ENCODE results near the gene DERA. TPM values are rescaled to one million over a fixed set of nuclear protein-coding genes. Genes with fewer than 3 reads are reported as not detected.
A peak's percentile ranks its signal among the peaks of the same experiment; 100 is the strongest.
"Not testable (repeated sequence)": the region's sequence is repeated elsewhere in the genome, so short reads cannot be mapped to it uniquely, and the experiment has no call there.

Gene DERA
- total and polyA plus RNA-seq, 2 of the 13 experiments (the other 11 are each of a cell fraction or from before 2014, with no cell fraction given), result 24.0 to 51.3 TPM

DNA sequence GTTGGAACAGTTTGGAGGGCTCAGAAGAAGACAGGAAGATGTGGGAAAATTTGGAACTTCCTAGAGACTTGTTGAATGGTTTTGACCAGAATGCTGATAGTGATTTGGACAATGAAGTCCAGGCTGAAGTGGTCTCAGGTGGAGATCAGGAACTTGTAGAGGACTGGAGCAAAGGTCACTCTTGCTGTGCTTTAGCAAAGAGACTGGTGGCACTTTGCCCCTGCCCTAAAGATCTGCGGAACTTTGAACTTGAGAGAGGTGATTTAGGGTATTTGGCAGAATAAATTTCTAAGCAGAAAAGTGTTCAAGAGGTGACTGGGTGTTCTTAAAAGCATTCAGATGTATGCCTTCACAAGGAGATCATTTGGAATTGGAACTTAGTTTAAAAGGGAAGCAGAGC, 102.6 kb downstream of the DERA start:
- BruUV-seq (replicated peaks); H2AFZ ChIP-seq (ENCODE audit: low read length); H3K9ac ChIP-seq (ENCODE audit: insufficient read depth, low read depth, low read length); POLR2A ChIA-PET; H3K4me1 ChIP-seq (ENCODE audit: insufficient read depth, low read length); H3K4me3 ChIP-seq (replicated peaks in 1 of 3; ENCODE audit: insufficient read depth in 1 of 3, low read depth in 2 of 3, low read length in 3 of 3); H3K27me3 ChIP-seq (ENCODE audit: control insufficient read depth in 1 of 2, insufficient read depth in 2 of 2, low read length in 2 of 2); CTCF ChIA-PET (ENCODE audit: low intra/inter-chr PET ratio, low total read pairs); H3K4me2 ChIP-seq (ENCODE audit: low read depth, low read length); DNase-seq (ENCODE audit: low spot score); H3K36me3 ChIP-seq (replicated peaks in 1 of 2; ENCODE audit: control insufficient read depth in 1 of 2, insufficient read depth in 2 of 2, low read length in 2 of 2); in situ Hi-C loops (cut with HindIII; ENCODE audit: extremely low pct_ligation_motif_present, low pct_unique_long_range_greater_than_20kb); ATAC-seq; intact Hi-C loops (cut with micrococcal nuclease; ENCODE audit: unreplicated experiment); H4K20me1 ChIP-seq (ENCODE audit: insufficient read depth, low read length); FAIRE-seq; H3K27ac ChIP-seq (ENCODE audit: extremely low read length, insufficient read depth, low read length); H3K79me2 ChIP-seq (ENCODE audit: insufficient read depth, low read length): not testable (repeated sequence)
- WGBS (ENCODE audit: low lambda C conversion rate), result 100% methylated on average over 1 of the region's 1 CpG
- TF ChIP-seq HNF4A (CRISPR knock-in tag; IDR thresholded peaks at IDR 0.05), result 0 out of 2 replicates have a peak, but pooled peaks have one; percentile 17
- H3K9me3 ChIP-seq (ENCODE audit: low read length), result peaks cover 24% of the 10 kb centered on the region

DNA sequence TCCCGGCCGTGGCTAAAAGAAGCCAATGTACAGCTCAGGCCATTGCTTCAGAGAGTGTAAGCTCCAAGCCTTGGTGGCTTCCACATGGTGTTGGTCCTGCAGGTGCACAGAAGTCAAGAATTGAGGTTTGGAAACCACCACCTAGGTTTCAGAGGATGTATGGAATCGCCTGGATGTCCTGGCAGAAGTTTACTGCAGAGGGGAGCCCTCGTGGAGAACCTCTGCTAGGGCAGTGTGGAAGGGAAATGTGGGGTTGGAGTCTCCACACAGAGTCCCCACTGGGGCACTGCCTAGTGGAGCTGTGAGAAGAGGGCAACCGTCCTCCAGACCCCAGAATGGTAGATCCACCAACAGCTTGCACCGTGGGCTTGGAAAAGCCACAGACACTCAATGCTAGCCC, 103.3 kb downstream of the DERA start:
- intact Hi-C loops (cut with micrococcal nuclease; ENCODE audit: unreplicated experiment); FAIRE-seq; CTCF ChIA-PET (ENCODE audit: low intra/inter-chr PET ratio, low total read pairs); H3K27me3 ChIP-seq (ENCODE audit: control insufficient read depth in 1 of 2, insufficient read depth in 2 of 2, low read length in 2 of 2); POLR2A ChIA-PET; H3K4me2 ChIP-seq (ENCODE audit: low read depth, low read length); H3K9ac ChIP-seq (ENCODE audit: insufficient read depth, low read depth, low read length); DNase-seq (ENCODE audit: low spot score); H3K27ac ChIP-seq (ENCODE audit: extremely low read length, insufficient read depth, low read length); H3K79me2 ChIP-seq (ENCODE audit: insufficient read depth, low read length); ATAC-seq; in situ Hi-C loops (cut with HindIII; ENCODE audit: extremely low pct_ligation_motif_present, low pct_unique_long_range_greater_than_20kb); H4K20me1 ChIP-seq (ENCODE audit: insufficient read depth, low read length); H3K4me1 ChIP-seq (ENCODE audit: insufficient read depth, low read length); H2AFZ ChIP-seq (ENCODE audit: low read length); H3K4me3 ChIP-seq (replicated peaks in 1 of 3; ENCODE audit: insufficient read depth in 1 of 3, low read depth in 2 of 3, low read length in 3 of 3); BruUV-seq (replicated peaks); H3K36me3 ChIP-seq (replicated peaks in 1 of 2; ENCODE audit: control insufficient read depth in 1 of 2, insufficient read depth in 2 of 2, low read length in 2 of 2): not testable (repeated sequence)
- 100% methylated on average over 5 of the region's 6 CpGs for WGBS (ENCODE audit: low lambda C conversion rate)
- H3K9me3 ChIP-seq (ENCODE audit: low read length), result peaks cover 24% of the 10 kb centered on the region
- TF ChIP-seq, protein P1, sequence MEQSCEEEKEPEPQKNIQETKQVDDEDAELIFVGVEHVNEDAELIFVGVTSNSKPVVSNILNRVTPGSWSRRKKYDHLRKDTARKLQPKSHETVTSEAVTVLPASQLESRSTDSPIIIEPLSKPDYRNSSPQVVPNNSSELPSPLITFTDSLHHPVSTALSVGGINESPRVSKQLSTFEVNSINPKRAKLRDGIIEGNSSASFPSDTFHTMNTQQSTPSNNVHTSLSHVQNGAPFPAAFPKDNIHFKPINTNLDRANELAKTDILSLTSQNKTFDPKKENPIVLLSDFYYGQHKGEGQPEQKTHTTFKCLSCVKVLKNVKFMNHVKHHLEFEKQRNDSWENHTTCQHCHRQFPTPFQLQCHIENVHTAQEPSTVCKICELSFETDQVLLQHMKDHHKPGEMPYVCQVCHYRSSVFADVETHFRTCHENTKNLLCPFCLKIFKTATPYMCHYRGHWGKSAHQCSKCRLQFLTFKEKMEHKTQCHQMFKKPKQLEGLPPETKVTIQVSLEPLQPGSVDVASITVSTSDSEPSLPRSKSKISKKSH (CRISPR knock-in tag; IDR thresholded peaks at IDR 0.05; ENCODE audit: borderline replicate concordance), result peak; percentile 75; the same call in 1 of the 2 replicates

Measured in HepG2 (cell line).